NCI-H82 treated with DMSO at 0.1 percent for 48 hours (cell line): ENCODE data around the gene TCF20.

Experiments
- DNase-seq: peaks from one replicate; lab custom pipeline; 2025; ENCODE audit not compliant: unreplicated experiment; lab: John Stamatoyannopoulos, UW

The TCF20 gene

GRCh38 chr22:42282252-42282942 is 11.9 kb upstream of the TCF20 start:
- DNase-seq, result no peak

GRCh38 chr22:42281706-42282251 is 11.3 kb upstream of the TCF20 start:
- no peak for DNase-seq

GRCh38 chr22:42281284-42281683 is 10.8 kb upstream of the TCF20 start:
- no peak for DNase-seq

- DNase-seq, result no peak
These were observed 10.4 kb upstream of the TCF20 start for GRCh38 chr22:42280836-42281235.

- DNase-seq, result no peak
These were observed 9.7 kb upstream of the TCF20 start for GRCh38 chr22:42280140-42280539.

- no peak for DNase-seq
These were observed 9.1 kb upstream of the TCF20 start for GRCh38 chr22:42279425-42280020.

- DNase-seq, result no peak
These were observed 7.7 kb upstream of the TCF20 start for GRCh38 chr22:42277988-42278776.

GRCh38 chr22:42277232-42277753 is 6.8 kb upstream of the TCF20 start:
- DNase-seq, result no peak

GRCh38 chr22:42275970-42276369 is 5.5 kb upstream of the TCF20 start:
- no peak for DNase-seq

- no peak for DNase-seq
These were observed 4.7 kb upstream of the TCF20 start for GRCh38 chr22:42275176-42275575.

- peak; percentile 78 for DNase-seq
These were observed 3.5 kb upstream of the TCF20 start for GRCh38 chr22:42273855-42274451.

GRCh38 chr22:42272431-42272999 is 2.1 kb upstream of the TCF20 start:
- DNase-seq, result no peak

- DNase-seq, result no peak
These were observed 1.5 kb upstream of the TCF20 start for GRCh38 chr22:42271906-42272305.

GRCh38 chr22:42271191-42271813 is 849 bp upstream of the TCF20 start:
- DNase-seq, result no peak

- no peak for DNase-seq
These were observed 310 bp downstream of the TCF20 start for GRCh38 chr22:42270176-42270509.

GRCh38 chr22:42269432-42270175 is 849 bp downstream of the TCF20 start:
- DNase-seq, result no peak

GRCh38 chr22:42268852-42269410 is 1.5 kb downstream of the TCF20 start:
- DNase-seq, result no peak

GRCh38 chr22:42265321-42265720 is 5.1 kb downstream of the TCF20 start:
- no peak for DNase-seq

- no peak for DNase-seq
These were observed 6.5 kb downstream of the TCF20 start for GRCh38 chr22:42263944-42264343.

GRCh38 chr22:42262964-42263363 is 7.5 kb downstream of the TCF20 start:
- no peak for DNase-seq
